GM12872 (cell line): ENCODE data around the gene DHRS13.

Experiments
- CTCF ChIP-seq: IDR thresholded peaks from 3 replicates; pipeline ENCODE4 v1.5.1; 2011; ENCODE audit warnings: low read depth, mild to moderate bottlenecking, low read length, moderate library complexity; ENCODE audit not compliant: insufficient read depth

DHRS13 gene

GRCh38 chr17:28873839-28874238, 29.0 kb downstream of the DHRS13 start:
- TF ChIP-seq CTCF = no peak

GRCh38 chr17:28871056-28871579, 31.8 kb downstream of the DHRS13 start:
- no peak for TF ChIP-seq CTCF

GRCh38 chr17:28867276-28867675, 35.6 kb downstream of the DHRS13 start:
- no peak for TF ChIP-seq CTCF

GRCh38 chr17:28865946-28866752, 36.7 kb downstream of the DHRS13 start:
- no peak for TF ChIP-seq CTCF

- no peak for TF ChIP-seq CTCF
Measured at GRCh38 chr17:28864991-28865849, 37.7 kb downstream of the DHRS13 start.

GRCh38 chr17:28863953-28864352, 38.9 kb downstream of the DHRS13 start:
- TF ChIP-seq CTCF = no peak

GRCh38 chr17:28862561-28862960, 40.3 kb downstream of the DHRS13 start:
- no peak for TF ChIP-seq CTCF
